Subcutaneous adipose tissue (tissue), 4 donors: ENCODE data around the gene SFMBT1. TPM values are rescaled to one million over a fixed set of nuclear protein-coding genes. Genes with fewer than 3 reads are reported as not detected.

ENCODE experiments used
- total RNA-seq, 4 donors: library from RNA; depleted of rRNA; stranded (reverse); fragments of >200 nt; gene quantifications; one replicate each; pipeline ENCODE4 v1.1.0, GENCODE V29; 2016
- TF ChIP-seq, protein P1 (sequence below): fragments of 450-650 bp; IDR thresholded peaks from one replicate; pipeline ENCODE4 v1.5.1; 2016; ENCODE audit warnings: low read depth, mild to moderate bottlenecking, control low read depth, antibody characterized with exemption, moderate library complexity

Gene SFMBT1
- total RNA-seq, 4 donors from 2014 or later, result 4.9 to 15.5 (median 12.2) TPM

DNA sequence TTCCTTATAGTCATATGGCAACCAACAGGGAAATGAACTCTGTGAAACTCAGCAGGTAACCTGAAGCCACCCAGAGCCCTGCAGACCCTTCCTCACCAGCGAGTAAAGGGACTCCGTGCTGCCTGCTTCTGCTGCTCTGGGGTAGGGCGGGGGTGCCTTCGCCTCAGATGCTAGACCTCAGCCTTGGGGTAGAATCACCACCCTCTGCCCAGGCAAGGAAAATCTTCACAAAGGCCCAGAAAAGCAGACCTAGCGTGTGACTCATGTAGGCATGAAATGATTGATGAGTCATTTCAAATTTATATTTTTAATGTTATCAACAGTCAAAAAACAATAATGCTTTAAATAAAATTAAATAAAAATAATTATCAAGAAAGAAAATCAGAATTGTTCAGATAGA, 155.1 kb downstream of the SFMBT1 start:
- TF ChIP-seq, protein P1, sequence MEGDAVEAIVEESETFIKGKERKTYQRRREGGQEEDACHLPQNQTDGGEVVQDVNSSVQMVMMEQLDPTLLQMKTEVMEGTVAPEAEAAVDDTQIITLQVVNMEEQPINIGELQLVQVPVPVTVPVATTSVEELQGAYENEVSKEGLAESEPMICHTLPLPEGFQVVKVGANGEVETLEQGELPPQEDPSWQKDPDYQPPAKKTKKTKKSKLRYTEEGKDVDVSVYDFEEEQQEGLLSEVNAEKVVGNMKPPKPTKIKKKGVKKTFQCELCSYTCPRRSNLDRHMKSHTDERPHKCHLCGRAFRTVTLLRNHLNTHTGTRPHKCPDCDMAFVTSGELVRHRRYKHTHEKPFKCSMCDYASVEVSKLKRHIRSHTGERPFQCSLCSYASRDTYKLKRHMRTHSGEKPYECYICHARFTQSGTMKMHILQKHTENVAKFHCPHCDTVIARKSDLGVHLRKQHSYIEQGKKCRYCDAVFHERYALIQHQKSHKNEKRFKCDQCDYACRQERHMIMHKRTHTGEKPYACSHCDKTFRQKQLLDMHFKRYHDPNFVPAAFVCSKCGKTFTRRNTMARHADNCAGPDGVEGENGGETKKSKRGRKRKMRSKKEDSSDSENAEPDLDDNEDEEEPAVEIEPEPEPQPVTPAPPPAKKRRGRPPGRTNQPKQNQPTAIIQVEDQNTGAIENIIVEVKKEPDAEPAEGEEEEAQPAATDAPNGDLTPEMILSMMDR, result no peak

DNA sequence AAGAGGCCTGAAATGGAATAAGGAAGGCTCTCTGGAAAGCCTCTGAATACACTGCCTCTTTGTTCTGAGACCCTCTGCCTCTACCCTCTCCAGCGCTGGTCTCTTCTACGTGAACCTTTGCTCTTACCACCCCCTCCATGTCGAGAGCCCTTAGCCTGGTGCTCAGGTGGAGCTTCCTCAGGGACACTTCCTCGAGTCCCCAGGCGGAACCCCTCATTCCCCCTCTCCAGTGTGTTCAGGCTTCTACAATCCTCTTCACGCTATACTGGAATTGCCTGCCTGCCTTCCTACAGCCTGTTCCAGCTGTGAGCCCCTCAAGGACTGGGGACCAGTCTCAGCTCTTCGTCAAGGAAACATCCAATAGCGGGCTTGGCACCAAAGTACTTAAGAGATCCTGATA, 156.0 kb downstream of the SFMBT1 start:
- TF ChIP-seq, protein P1, result no peak

DNA sequence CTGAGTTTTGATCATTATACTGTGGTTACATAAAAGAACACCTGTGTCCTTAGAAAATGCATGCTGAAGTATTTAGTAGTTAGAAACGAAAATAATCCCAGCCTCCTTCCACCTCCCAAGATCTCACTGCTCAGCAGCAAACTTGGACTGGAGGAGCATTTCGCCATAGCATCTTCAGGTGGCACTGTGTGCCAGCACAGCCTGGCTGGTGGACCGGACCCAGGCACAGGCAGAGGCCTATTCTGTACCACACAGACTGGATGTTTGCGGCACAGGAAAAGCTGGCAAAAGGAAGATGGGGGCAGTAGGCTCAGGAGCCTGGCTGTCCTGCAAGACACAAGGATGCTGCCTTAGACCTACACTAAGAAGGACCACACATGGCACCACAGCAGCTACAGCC, 158.7 kb downstream of the SFMBT1 start:
- TF ChIP-seq, protein P1, result no peak

DNA sequence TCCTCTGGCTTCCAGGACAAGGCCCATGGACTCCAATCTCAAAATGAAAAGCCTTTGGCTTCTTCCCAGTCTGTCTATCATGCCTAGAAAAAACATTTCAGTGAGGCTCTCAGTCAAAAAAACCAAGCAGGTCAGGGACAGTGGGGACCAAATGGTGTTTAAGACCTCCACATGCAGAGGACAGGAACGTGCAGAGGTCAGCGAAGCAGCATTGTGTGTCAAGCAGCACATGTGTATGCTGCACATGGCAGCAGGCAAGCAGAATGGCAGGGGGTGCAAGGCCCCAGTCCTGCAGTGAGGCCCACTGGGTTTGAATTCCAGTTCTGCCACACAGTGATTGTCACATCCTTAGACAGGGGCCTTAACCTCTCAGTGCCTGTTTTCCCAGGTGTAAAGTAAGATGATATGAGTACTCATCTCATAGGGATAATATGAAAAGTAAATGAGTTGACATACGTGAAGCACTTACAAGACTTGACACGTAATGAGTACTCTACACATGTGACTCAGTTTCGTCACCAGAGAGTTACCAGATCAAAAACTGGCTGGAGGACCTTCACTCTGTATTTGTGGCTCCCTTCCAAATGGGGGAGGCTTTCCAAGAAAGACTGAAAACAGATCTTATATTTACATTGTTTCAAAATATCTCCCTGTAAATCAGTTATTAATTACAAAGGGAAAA, 159.7 kb downstream of the SFMBT1 start:
- TF ChIP-seq, protein P1, result no peak

DNA sequence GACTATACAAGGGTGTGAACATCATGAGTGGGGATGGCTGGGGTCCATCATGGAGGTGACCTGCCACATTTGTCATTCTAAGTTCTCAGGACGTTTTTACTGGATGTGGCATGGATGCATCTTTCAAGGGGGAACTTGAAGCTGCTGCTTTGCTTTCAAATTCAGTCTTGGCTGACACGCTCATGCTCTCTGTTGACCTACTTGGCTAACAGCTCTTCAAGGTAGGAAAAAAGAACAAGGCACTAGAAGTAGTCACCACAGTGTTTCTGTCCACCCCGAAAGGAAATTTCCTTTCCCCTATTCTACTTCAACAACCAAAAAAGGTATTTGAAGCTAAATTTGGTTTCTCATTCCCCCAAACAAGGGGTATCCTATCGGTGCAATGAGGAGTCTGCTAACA, 163.5 kb downstream of the SFMBT1 start:
- TF ChIP-seq, protein P1, result no peak

DNA sequence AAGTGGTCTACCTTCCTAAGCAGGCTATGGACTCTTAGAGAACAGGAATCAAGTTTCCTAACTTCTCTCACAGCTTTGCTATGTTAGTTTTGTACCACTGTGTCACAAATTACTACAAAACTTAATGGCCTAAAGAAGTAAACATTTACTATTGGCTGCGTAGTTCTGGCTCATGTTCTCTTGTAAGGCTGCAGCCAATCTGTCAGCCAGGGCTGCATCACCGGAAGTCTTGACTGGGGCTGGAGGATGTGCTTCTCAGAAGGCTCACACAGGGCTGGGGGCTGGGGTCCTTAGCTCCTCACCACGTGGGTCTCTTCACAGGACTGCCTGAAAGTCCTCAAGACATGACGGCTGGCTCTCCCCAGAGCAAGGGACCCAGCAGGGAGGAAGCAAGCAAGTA, 164.0 kb downstream of the SFMBT1 start:
- TF ChIP-seq, protein P1, result no peak

DNA sequence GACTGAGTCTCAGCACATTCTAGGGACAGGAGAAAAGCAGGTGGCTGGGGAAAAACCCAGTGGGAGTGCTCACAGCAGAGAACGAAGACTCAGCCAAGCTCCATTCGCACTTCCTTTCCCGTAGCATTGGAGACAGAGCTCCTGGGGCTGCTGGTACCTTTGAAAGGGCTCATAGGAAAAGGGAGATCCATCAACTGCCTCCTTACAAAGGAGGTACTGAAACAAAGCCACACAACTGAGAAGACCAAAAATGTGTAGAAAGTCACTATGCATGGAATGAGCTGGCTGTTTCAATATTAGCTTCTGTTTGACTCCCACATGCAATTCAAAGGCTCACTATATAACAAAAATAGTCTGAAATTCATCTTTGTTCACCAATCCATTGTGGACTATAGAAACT, 165.4 kb downstream of the SFMBT1 start:
- TF ChIP-seq, protein P1, result no peak
